ENCODE measurements around the gene TRABD2A.
"Not testable (repeated sequence)": the region's sequence is repeated elsewhere in the genome, so short reads cannot be mapped to it uniquely, and the experiment has no call there.

TRABD2A gene

GRCh38 chr2:84919885-84920580 is 39.1 kb upstream of the TRABD2A start:
- no peak for TF ChIP-seq CTCF (IDR thresholded peaks at IDR 0.05; ENCODE audit: low read depth, low read length)
- H3K4me3 ChIP-seq (ENCODE audit: low read depth, low read length) = peak overlapping the region; percentile 40

GRCh38 chr2:84918430-84918829 is 37.5 kb upstream of the TRABD2A start:
- H3K4me3 ChIP-seq (ENCODE audit: low read depth, low read length) = no peak overlapping the region
- no peak for TF ChIP-seq CTCF (IDR thresholded peaks at IDR 0.05; ENCODE audit: low read depth, low read length)

GRCh38 chr2:84917821-84918220 is 36.9 kb upstream of the TRABD2A start:
- not testable (repeated sequence) for H3K4me3 ChIP-seq (ENCODE audit: low read depth, low read length)

GRCh38 chr2:84915675-84916074 is 34.8 kb upstream of the TRABD2A start:
- not testable (repeated sequence) for H3K4me3 ChIP-seq (ENCODE audit: low read depth, low read length)

- TF ChIP-seq CTCF (IDR thresholded peaks at IDR 0.05; ENCODE audit: low read depth, low read length) = no peak
- no peak overlapping the region for H3K4me3 ChIP-seq (ENCODE audit: low read depth, low read length)
These were observed 33.5 kb upstream of the TRABD2A start for GRCh38 chr2:84914334-84914733.

GRCh38 chr2:84912984-84913383 is 32.1 kb upstream of the TRABD2A start:
- TF ChIP-seq CTCF (IDR thresholded peaks at IDR 0.05; ENCODE audit: low read depth, low read length) = no peak
- H3K4me3 ChIP-seq (ENCODE audit: low read depth, low read length) = no peak overlapping the region

GRCh38 chr2:84911135-84911678 is 30.3 kb upstream of the TRABD2A start:
- no peak for TF ChIP-seq CTCF (IDR thresholded peaks at IDR 0.05; ENCODE audit: low read depth, low read length)
- H3K4me3 ChIP-seq (ENCODE audit: low read depth, low read length) = no peak overlapping the region

GRCh38 chr2:84908948-84909713 is 28.2 kb upstream of the TRABD2A start:
- H3K4me3 ChIP-seq (ENCODE audit: low read depth, low read length) = no peak overlapping the region
- no peak for TF ChIP-seq CTCF (IDR thresholded peaks at IDR 0.05; ENCODE audit: low read depth, low read length)
